Activated T-cell treated with anti-CD3 and anti-CD28 coated beads for 24 hours (primary cell): Measurements from ENCODE around the gene SLC41A3.
"Not testable (repeated sequence)": the region's sequence is repeated elsewhere in the genome, so short reads cannot be mapped to it uniquely, and the experiment has no call there.

Experiments used
- DNase-seq: peaks from one replicate; pipeline ENCODE4 v3.0.0-alpha.2; 2020; ENCODE audit warnings: low read depth

The SLC41A3 gene

GRCh38 chr3:126082362-126083137 lies 1.4 kb downstream of the SLC41A3 start:
- DNase-seq, result no peak

DNA sequence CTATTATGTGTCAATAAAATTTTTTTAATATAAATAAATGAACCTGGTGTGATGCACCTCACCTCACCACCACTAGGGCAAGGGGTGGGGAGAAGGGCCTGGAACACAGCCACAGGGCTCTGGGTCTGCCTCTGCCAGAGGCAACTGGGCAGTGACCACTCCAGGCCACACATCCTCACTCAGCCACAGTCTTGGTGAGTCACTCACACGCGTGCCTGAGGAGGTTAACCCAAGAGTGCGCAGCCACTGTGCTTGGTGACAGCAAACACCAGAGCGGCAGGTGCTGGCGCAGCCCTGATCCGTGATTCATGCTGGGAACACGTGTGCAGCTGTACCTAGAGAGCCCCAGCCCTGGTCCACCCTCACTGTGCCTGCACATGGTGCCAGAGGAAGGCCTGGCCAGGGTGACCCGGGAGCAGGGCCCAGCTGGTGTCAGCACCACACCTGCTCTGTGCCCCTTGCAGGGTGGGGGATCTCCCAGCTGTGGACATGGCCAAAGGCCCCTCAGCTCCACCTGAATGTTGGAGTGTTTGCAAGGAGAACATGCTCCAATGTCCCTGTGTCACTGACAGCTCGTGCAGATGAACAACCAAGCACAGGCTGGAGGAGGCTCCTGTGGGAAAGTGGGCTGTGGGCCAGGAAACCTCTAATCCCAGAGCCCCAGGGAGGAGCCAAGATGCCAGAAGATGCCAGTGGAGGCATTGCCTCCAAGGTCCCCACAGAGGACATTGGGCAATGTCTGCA lies 2.1 kb downstream of the SLC41A3 start:
- DNase-seq, result no peak

- DNase-seq, result no peak
Measured at GRCh38 chr3:126080970-126081369, 3.0 kb downstream of the SLC41A3 start.

- DNase-seq, result no peak
Measured at GRCh38 chr3:126078866-126079265, 5.1 kb downstream of the SLC41A3 start.

DNA sequence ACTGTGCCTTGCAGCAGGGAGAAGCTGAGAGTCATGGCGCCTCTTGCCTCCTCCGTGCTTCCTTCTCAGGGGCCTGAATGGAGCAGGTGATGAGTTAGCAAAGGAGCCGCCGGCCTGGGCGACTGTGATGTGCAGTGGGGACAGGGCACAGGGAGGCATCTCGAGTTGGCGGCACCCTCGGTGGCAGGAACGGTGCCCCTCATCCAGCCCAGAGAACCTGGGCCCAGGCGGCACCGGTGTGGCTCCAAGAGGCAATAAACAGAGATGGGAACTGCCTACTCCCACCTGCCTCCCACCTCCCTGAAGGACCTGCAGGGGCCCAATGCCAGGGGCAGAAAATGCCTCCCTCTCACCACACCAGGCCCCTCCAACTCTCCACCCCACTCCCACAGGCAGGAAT lies 6.2 kb downstream of the SLC41A3 start:
- no peak for DNase-seq

- no peak for DNase-seq
Measured at GRCh38 chr3:126076140-126076539, 7.8 kb downstream of the SLC41A3 start.

DNA sequence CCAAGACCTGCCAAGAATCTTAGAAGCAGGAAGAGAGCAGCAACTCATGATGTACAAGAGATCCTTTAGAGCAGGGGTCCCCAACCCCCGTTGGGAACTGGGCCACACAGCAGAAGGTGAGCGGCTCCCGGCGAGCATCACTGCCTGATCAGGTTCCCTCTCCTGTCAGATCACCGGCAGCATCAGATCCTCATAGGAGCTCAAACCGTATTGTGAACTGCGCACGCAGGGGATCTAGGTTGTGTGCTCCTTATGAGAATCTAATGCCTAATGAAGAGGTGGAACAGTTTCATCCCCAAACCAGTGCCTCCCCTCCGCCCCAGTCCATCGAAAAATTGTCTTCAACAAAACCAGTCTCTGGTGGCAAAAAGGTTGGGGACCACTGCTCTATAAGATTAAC lies 13.8 kb downstream of the SLC41A3 start:
- DNase-seq, result no peak

DNA sequence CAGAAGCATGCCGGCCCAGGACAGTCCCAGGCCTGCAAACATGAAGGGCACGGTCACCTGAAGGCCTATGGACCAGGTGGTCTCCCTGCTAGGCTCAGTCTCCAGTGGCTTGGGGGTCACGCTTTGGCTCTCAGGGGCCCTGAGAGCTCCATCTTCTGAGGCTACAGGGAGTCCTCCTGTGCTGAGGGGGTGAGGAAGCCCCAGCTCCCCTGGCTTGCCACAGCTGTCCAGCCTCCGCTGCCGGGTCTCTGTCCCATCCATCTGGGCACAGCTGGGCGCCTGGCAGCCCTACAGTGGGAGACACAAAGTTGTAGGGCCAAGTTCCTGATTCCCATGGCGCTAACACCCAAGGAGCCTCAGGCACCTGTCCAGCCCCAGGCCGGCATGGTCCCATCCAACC lies 16.0 kb downstream of the SLC41A3 start:
- no peak for DNase-seq

GRCh38 chr3:126066676-126067075 lies 17.2 kb downstream of the SLC41A3 start:
- not testable (repeated sequence) for DNase-seq

- no peak for DNase-seq
Measured at GRCh38 chr3:126065876-126066275, 18.0 kb downstream of the SLC41A3 start.

DNA sequence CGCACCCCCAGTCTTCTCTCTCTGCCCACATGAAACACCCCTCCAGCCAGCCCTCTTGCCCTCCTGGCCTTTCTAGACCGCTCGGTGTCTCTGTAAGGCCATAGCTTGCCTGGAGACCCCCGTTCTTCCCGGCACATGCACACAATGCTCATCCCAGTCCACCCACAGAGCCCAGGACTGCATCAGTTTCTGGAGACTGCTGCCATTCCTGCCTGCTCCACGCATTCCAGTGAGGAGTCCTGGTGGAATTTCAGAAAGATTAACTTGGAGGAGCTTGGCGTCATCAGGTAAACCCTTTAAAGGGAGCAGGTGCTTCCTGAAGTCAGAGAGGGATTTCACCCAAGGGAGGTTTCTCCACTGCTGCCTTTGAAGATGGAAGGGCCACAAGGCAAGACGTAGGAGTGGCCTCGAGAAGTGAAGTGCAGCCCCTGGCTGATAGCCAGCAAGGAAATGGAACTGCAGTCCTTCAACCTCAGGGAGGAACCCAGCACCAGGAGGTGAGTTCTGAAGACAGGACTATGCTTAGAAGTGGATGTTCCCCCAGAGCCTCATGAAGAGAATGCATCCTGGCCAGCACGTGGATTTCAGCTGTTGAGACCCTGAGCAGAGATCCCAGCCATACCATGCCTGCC lies 19.2 kb downstream of the SLC41A3 start:
- no peak for DNase-seq

GRCh38 chr3:126063358-126063965 lies 20.5 kb downstream of the SLC41A3 start:
- DNase-seq, result no peak

GRCh38 chr3:126061301-126062032 lies 22.5 kb downstream of the SLC41A3 start:
- no peak for DNase-seq

DNA sequence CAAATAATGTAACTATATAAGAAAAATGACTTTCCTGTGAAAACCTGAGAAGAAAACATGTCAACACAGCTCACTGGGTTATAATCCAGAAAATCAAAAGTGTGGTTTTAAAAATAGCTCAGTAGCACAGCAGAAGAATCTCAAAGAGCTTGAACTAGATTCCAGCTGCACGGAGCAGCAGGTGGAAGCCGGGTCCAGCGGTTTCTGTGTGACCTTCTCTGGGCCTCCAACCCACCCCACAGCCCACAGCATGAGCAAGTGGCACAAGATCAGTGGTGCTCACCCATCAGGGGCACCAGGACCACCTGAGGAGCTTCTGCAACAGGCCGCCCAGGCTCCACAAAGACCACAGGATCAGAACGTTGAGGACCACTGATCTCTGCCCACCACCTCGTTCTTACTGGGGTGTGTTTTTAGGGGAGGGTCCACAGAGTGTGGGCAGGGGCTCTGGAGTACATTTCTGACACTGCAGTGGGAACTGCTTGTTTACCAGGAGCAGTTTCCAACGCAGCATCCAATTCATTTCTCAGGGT lies 23.2 kb downstream of the SLC41A3 start:
- no peak for DNase-seq

GRCh38 chr3:126058666-126059065 lies 25.3 kb downstream of the SLC41A3 start:
- no peak for DNase-seq

DNA sequence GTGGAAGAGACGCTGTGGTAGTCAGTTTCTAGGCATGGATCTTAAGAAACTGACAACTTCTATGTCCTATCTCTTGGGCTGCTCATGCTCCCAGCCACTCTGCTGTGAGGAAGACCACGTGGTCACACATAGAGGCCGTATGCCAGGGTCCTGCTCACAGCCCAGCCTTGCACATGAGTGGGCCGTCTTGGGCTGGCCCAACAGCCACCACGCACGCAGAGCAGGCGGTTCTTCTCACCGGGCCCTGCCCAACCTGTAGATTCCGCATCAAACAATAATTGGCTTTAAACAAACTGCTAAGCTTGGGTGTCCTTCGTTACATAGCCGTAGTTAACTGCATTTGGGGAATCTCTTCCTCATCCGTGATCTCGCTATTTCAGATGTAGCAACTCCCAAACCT lies 26.0 kb downstream of the SLC41A3 start:
- DNase-seq, result no peak

DNA sequence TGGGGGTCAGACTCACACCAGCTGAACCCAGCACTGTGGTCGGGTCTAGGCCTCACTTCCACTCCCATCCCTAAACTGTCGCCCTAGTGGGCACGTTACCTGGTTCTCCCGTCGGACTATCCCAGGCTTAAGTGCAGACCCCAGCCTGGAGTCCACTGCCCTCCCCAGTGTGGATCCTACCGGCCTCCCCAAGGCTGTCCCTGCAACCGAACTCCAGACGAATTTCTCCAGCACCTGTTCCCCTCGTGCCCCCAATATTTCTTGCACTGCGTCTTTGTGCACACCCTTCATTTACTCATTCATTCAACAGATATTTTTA lies 26.5 kb downstream of the SLC41A3 start:
- DNase-seq, result no peak

DNA sequence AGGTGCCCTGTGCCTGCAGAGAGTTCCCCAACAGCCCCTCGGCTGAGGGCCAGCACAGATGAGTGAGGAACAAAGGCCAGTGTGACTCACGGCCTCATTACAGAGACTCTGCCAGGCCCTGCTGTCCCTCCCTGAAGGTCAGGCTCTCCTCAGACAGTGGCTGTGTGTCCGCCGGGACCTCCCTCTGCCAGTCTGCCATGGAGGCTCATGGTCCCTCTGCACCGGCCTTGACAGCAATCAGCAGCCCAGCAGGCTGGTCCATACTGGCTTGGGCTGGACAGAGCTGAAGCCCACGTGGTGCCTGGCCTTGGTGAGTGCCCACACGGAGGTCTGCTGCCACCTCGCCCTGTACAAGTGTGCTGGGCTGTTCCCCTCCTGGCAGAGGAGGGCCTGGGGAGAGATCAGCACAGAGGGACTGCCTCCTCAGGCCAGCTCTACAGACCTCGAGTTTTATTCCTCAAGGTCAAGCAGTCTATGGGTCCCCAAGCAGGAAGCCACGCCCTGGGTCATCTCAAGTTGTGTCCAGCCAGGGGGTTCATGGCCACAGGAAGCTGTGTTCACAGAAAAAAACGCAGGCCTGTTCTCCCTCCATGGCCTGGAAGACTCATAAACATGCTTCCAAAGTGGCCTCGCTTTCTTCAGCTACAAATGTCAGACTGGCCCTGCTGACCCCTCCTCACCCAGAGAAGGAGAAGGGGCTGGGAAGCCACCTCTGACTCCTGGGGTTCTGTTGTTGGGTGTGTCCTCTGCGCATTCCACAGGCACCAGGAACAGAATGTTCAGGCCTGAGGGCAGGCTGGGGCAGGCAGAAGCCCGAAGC lies 27.0 kb downstream of the SLC41A3 start:
- DNase-seq, result no peak

DNA sequence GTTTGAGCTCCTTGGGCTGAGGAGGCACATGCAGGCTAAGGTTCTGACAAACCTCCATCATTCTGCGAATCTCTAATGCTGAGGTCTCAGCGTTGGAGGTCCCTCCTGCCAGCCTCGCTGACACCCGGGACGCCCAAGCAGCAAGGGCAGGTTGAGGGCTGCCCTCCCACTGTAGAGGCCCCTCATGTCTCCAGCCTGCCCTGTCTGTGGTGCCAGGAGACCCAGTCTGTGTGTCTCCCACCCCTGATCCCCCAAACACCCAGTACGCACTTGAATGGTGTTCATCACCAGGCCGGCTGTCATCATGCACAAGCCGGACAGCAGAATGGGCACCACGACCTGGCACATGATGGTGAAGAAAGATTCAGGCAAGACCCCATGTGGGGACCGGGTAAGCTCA lies 27.8 kb downstream of the SLC41A3 start:
- DNase-seq, result no peak

DNA sequence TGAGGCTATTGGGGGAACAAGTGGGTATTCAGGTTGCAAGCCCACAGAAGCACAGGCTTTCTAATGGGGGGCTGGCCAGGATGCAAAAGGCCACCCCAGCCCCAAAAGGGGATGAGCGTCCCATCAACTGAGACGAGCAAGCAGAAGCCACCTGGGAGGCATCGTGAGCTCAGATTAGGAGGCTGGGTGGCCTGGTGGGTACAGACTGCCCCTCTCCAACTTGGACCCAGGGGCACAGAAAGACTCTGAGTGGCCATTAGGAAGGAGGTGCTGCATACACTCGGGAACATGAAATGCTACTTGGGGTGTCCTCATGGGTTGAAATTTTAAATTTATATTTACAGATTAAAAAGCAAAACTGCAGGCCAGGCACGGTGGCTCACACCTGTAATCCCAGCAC lies 29.1 kb downstream of the SLC41A3 start:
- DNase-seq, result no peak

DNA sequence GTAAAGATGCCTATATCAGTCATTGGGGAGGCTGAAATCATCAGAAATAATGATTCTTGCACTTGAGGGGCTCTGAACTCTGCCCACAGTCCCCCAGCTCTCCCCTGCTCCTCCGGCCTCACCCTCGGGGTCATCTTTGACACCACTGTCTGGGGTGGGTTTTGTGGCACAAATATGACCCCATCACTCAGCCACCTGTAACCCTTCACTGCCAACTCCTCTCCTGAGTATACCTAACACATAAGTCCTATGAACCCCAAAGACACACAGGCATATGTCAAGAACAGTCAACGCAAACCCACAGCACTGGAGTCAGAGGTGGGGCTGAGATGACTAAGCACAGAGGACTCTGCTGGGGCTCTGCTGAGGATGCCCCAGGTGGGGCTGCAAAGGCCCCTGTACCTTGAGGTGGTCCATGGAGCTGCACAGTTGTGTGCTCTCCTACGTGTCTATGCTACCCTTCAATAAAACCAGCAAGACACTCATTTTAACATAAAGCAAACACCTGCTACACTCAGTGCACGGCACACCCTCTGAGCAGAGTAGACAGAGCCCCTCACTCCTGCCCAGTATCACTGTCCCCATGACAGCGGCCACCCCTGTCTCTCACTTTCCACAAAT lies 29.9 kb downstream of the SLC41A3 start:
- DNase-seq, result no peak
